ENCODE results near the gene KLHL17. TPM values are rescaled to one million over a fixed set of nuclear protein-coding genes. Genes with fewer than 3 reads are reported as not detected.
"Not testable (repeated sequence)": the region's sequence is repeated elsewhere in the genome, so short reads cannot be mapped to it uniquely, and the experiment has no call there.

KLHL17 gene
- total RNA-seq, 1 donor from 2014 or later, result 5.8 TPM

GRCh38 chr1:970242-970972 lies 10.0 kb downstream of the KLHL17 start:
- ATAC-seq, result no peak

GRCh38 chr1:970973-971730 lies 10.8 kb downstream of the KLHL17 start:
- ATAC-seq, result peak; percentile 59

DNA sequence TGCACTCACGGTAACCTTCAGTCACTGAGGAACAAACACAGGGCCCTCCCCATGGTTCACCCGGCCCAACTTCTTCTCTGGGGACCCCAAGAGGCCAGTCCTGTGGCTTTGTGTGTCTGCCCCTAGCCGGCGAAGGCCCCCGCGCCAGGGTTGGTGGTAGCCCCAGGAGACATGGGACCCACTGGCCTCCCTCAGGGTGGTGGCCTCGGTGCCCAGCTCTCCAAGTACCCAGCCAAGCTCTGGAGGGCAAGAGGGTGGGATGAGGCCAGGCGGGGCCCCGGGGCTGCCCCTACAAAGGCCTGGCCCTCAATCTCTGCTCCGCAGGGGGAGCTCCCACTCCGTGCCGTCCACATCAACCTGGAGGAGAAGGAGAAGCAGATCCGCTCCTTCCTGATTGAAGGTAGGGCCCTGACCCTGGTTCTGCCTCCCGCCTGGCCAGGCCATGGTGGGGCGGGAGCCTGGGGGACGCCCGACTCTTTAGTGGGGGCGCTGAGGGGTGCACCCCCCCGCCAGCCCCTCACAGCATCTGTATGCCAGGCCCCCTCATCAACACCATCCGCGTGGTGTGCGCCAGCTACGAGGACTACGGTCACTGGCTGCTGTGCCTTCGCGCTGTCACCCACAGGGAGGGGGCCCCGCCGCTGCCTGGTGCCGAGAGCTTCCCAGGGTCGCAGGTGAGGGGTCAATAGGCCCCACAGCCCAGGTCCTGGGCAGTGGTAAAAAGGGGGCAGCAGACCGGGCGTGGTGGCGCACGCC lies 11.5 kb downstream of the KLHL17 start:
- ATAC-seq, result no peak

GRCh38 chr1:972726-973458 lies 12.5 kb downstream of the KLHL17 start:
- ATAC-seq, result no peak

GRCh38 chr1:973459-974292 lies 13.3 kb downstream of the KLHL17 start:
- ATAC-seq, result no peak

- ATAC-seq, result no peak
These were observed 13.9 kb downstream of the KLHL17 start for GRCh38 chr1:974293-974640.

- no peak for ATAC-seq
These were observed 14.4 kb downstream of the KLHL17 start for GRCh38 chr1:974687-975328.

GRCh38 chr1:975365-975764 lies 15.0 kb downstream of the KLHL17 start:
- ATAC-seq, result no peak

GRCh38 chr1:975896-976683 lies 15.7 kb downstream of the KLHL17 start:
- ATAC-seq, result peak; percentile 52

DNA sequence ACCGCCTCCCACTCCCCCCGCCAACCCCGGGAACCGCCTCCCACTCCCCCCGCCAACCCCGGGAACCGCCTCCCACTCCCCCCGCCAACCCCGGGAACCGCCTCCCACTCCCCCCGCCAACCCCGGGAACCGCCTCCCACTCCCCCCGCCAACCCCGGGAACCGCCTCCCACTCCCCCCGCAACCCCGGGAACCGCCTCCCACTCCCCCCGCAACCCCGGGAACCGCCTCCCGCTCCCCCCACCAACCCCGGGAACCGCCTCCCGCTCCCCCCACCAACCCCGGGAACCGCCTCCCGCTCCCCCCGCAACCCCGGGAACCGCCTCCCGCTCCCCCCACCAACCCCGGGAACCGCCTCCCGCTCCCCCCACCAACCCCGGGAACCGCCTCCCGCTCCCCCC lies 16.4 kb downstream of the KLHL17 start:
- not testable (repeated sequence) for ATAC-seq

- no peak for ATAC-seq
These were observed 17.9 kb downstream of the KLHL17 start for GRCh38 chr1:978069-978834.

DNA sequence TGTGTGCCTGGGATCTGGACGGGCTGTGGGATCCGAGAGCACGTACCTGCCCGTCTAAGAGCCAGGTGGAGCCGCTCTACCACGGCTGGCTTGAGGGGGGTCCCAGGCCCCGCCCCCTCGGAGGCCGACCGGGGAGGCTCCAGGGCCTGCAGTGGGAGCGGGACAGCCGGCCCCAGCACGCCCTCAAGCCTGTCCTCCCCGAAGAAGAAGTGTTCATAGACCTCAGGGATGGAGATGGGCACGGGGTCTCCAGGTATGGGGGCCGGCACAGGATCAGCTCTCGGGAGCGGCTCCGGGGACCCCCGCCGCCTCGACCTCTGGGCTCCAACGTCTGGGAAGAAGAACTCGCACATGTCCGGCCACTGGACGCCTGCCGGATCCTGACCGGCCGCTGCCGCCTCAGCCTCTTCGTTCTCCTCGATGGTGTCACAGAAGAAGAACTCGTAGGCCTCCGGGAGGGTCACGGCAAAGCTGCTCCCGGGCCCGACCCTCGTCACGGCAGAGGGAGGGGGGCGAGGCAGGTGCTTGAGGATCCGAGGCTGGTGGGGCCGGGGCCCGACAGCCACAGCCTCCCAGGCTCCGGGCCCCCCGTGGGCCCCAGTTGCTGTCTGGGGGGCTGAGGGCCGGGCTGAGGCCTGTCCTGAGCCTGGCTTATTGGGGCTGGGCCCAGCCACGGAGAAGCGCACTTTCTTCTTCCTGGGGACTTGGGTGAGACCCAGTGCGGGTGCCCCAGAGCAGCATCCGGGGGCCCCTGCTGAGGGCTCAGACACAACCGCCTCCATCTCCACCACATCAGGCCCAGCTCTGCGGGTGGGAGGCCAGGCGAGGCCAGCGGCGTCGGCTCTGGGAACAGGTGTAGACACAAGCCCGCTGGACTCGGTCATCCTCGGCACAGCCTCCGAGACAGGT lies 18.7 kb downstream of the KLHL17 start:
- ATAC-seq, result no peak

DNA sequence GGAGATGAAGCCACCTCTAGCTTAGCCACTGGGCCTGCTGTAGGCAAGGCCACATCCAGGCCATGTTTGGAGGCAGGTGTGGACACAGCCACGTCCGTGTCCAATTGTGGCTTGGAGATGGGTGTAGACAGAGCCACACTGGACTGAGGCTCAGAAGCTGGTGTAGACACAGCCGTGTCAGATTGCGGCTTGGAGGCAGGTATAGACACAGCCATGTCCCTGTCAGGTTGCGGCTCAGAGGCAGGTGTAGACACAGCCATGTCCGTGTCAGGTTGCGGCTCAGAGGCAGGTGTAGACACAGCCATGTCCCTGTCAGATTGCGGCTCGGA lies 19.3 kb downstream of the KLHL17 start:
- ATAC-seq, result no peak

DNA sequence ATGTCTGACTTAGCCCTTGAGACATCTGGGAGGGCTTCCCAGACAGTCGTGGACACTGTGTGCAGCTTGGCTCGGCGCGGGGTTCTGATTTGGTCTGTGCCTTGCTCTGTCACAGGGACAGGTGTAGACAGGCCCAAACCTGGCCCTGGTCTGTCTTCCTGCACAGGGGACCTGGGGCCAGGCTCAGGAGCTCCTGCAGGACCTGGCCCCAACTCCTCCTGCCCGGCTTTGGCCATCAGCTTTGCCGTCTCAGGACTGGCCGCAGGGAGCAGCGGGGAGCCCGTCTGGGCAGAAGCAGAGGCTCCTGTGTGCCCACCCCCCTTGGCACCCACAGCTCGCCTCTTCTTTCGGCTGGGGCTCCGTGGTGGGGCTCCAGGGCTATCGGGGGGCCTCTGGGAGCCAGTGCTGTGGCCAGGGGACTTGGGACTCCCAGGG lies 19.8 kb downstream of the KLHL17 start:
- ATAC-seq, result peak; percentile 28

GRCh38 chr1:980602-981395 lies 20.4 kb downstream of the KLHL17 start:
- no peak for ATAC-seq

DNA sequence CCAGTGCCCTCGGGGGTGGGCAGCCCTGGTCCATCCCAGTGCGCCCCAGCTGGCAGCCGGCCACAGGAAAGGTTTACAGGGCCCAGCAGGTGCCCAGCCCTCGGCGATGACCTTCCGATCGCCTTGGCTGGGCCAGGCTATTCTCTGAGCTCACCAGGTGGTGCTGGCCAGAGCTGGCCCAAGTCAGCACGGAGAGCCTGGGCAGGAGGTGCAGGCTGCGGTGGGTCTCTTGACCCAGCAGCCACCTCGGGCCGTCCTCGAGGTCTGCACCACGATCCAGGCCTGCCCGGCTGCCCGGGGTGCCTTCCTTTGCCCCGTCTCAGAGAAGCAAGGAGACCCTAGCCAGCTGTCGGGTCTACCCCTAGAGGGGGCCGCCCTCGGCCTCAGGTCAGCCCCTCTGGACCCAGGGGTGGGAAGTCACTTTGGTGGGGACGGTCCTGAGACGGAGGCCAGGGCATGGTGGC lies 21.1 kb downstream of the KLHL17 start:
- ATAC-seq, result peak; percentile 3

DNA sequence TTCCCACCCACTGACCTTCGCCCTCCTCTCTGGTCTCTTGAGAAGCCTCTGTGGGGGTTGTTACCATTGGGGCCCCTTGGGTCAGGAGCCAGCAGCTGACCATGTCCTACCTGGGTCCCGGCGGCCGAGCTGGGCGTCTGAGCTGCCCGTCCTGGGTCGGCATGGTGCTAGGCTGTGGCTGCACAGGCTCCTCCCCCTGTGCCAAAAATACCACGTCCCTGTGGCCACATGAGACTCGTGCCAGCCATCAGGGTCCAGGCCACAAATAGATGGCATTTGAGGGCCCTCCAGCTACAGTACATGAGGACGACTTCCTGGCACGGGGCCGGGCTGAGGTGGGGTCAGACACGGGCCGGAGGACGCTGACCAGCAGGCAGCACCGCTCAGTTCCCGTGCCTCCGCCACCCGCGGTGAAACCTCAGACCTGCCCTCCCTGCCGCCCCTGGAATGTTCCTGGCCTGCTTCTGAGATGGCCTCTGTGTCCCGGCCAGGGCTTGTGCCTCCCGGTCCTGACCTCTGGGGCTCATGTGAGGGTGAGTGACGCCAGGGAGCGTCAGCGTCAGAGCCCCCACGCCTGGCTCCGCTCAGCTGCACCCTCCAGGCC lies 21.7 kb downstream of the KLHL17 start, which contains the start of gene PERM1:
Gene PERM1, minus strand, starts transcription at position 139 of the 604 bp plus-strand sequence. CDS start 1,064 bp downstream, outside the sequence.
- ATAC-seq, result peak; percentile 1
